Activated CD4-positive, alpha-beta T cell treated with anti-CD3 and anti-CD28 coated beads, Interleukin-10, Interleukin-2, amounts not matched to agents 100 ng/mL and 50 ng/mL, durations not matched to agents 16 hours and 8 hours (primary cell): Measurements from ENCODE around the gene TRIM49B.
"Not testable (repeated sequence)": the region's sequence is repeated elsewhere in the genome, so short reads cannot be mapped to it uniquely, and the experiment has no call there.

Experiments used
- DNase-seq: peaks from one replicate; pipeline ENCODE4 v3.0.0-alpha.2; 2020

The TRIM49B gene, protein sequence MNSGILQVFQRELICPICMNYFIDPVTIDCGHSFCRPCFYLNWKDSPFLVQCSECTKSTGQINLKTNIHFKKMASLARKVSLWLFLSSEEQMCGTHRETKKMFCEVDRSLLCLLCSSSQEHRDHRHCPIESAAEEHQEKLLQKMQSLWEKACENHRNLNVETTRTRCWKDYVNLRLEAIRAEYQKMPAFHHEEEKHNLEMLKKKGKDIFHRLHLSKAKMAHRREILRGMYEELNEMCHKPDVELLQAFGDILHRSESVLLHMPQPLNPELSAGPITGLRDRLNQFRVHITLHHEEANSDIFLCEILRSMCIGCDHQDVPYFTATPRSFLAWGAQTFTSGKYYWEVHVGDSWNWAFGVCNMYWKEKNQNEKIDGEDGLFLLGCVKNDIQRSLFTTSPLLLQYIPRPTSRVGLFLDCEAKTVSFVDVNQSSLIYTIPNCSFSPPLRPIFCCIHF

DNA sequence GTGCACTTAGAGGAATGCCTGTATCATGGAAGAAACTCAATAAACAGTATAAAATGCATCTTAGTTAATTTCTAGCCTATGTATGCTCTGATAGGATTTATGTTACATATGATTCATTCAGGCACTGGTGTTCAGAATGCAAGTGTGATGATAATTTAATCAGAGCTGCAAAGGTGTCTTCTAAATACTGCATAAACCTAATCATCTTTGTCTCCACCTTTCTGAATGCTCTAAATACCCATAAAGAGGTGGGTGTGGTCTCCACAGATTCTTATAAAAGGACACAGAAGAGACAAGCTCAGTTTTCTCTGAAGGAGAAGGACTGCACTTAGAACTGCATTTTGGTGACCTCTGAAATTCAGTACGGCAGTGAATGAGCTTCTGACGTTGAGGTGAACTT lies at the start of gene TRIM49B:
Gene TRIM49B, plus strand, starts transcription at position 301 of the 400 bp plus-strand sequence. CDS start 2,777 bp downstream, outside the sequence.
- DNase-seq: not testable (repeated sequence)

GRCh38 chr11:48983785-48984184 lies 44.8 kb upstream of the TRIM49B start, which contains the start of gene TRIM51G:
Gene TRIM51G, minus strand, starts transcription at chr11:48983885. Its CDS starts 2,190 bp downstream, at chr11:48981695.
- not testable (repeated sequence) for DNase-seq

GRCh38 chr11:49048229-49048628 lies 19.6 kb downstream of the TRIM49B start:
- not testable (repeated sequence) for DNase-seq

GRCh38 chr11:49049821-49050220 lies 21.2 kb downstream of the TRIM49B start:
- DNase-seq: not testable (repeated sequence)

DNA sequence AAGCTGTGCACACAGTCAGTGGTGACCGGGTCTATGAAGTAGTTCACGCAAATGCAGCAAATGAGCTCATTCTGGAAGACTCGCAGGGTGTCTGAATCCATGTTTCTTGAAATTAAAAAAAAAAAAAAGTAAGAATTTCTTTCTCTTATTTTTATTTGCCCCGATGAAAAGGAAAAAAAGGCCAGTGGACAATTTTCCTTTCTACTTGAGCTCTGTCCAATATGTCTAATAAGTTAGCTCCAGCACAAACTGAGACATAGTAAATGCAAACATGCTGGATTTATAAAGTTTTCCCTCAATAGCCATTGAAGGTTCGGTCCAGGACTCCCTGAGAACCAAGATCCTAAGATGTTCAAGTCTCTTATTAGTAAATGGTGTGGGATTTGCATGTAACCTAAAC lies 30.4 kb downstream of the TRIM49B start, which contains the start of gene TRIM64C:
Gene TRIM64C, minus strand, starts transcription at position 101 of the 400 bp plus-strand sequence. Its CDS starts 0 bp downstream, at position 101.
- DNase-seq: not testable (repeated sequence)

DNA sequence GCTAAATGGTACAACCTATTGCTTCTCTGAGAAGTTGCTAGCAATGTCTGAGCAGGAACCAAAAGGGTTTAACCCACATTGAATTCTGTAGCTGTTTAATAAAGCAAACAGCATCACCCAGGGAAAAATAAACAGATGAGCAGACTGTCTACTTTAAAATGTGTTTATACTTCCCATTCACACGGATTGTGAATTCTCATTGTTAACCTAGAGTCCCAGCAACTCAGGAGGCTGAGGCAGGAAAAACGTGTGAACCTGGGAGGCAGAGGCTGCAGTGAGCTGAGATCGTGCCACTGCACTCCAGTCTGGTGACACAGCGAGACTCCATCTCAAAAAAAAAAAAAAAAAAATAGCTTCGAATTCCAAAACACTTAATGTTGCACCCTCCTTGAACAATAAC lies 41.3 kb downstream of the TRIM49B start:
- not testable (repeated sequence) for DNase-seq
